BJ (cell line): ENCODE results near the gene ZNF630. TPM values are rescaled to one million over a fixed set of nuclear protein-coding genes. Genes with fewer than 3 reads are reported as not detected.
"Not testable (repeated sequence)": the region's sequence is repeated elsewhere in the genome, so short reads cannot be mapped to it uniquely, and the experiment has no call there.

Source experiments
- CTCF ChIA-PET: fragments of 350-600 bp; formaldehyde crosslinking; extraction: SDS; loops from one replicate; lab custom pipeline; 2021; ENCODE audit warnings: antibody characterized with exemption, inconsistent platforms; lab: Yijun Ruan, JAX
- POLR2A ChIA-PET: fragments of 300-600 bp; sonication (Branson Sonifier 250); formaldehyde crosslinking; extraction: SDS; loops from one replicate; lab custom pipeline; 2021; ENCODE audit warnings: antibody characterized with exemption; lab: Charles Lee
- DNase-seq: peaks from one replicate; pipeline ENCODE4 v3.0.0-alpha.2; 2011; ENCODE audit warnings: low read depth
- H3K27me3 ChIP-seq: 2 replicates; pipeline ENCODE4 v1.6.0; 2011; ENCODE audit warnings: low read length; ENCODE audit not compliant: control insufficient read depth, insufficient read depth
- H3K36me3 ChIP-seq: 2 replicates; pipeline ENCODE4 v1.5.1; 2011; ENCODE audit warnings: low read length; ENCODE audit not compliant: control insufficient read depth, insufficient read depth
- H3K4me3 ChIP-seq: 2 replicates; pipeline ENCODE4 v1.5.1; 2011; ENCODE audit warnings: low read depth, mild to moderate bottlenecking, control low read depth, low read length
- CTCF ChIP-seq: IDR thresholded peaks from 2 replicates; pipeline ENCODE4 v1.5.1; 2011; ENCODE audit warnings: low read depth, mild to moderate bottlenecking, control low read depth, inconsistent platforms, low read length, moderate library complexity; ENCODE audit not compliant: insufficient read depth
- polyA plus RNA-seq: library from polyadenylated mRNA; depleted of rRNA; stranded (reverse); fragments of >200 nt; gene quantifications from 2 replicates; pipeline ENCODE4 v1.2.3, GENCODE V29; 2011; rRNA removed

Gene ZNF630
- polyA plus RNA-seq, 1 experiment: 0.90 TPM

- Histone ChIP-seq H3K4me3 (no peak overlapping the region), H3K27me3 (no peaks in the 10 kb centered on the region), H3K36me3 (no peaks in the 10 kb centered on the region)
- POLR2A ChIA-PET: no interaction called here
- TF ChIP-seq CTCF: no peak
- CTCF ChIA-PET: no interaction called here
- DNase-seq: no peak
Observed at GRCh38 chrX:48022100-48022499, 49.3 kb downstream of the ZNF630 start.

- peak overlapping the region; percentile 65 for H3K4me3 ChIP-seq
- no peaks in the 10 kb centered on the region for H3K36me3 ChIP-seq
- CTCF ChIA-PET: interaction anchor here (1.0 kb wide), 1 partner anchor 167 kb away, joined by 3 read pairs; no protein-coding TSS in a partner anchor
- POLR2A ChIA-PET: no interaction called here
- TF ChIP-seq CTCF: no peak
- no peaks in the 10 kb centered on the region for H3K27me3 ChIP-seq
- DNase-seq: peak; percentile 26
Observed at GRCh38 chrX:48021026-48021900, 50.2 kb downstream of the ZNF630 start.

GRCh38 chrX:48020472-48020871 lies 51.0 kb downstream of the ZNF630 start:
- CTCF ChIA-PET: interaction anchor here (1.0 kb wide), 1 partner anchor 166 kb away, joined by 3 read pairs; no protein-coding TSS in a partner anchor
- POLR2A ChIA-PET, DNase-seq, H3K4me3 ChIP-seq, H3K27me3 ChIP-seq, H3K36me3 ChIP-seq: not testable (repeated sequence)

- H3K4me3 ChIP-seq, POLR2A ChIA-PET, H3K36me3 ChIP-seq, CTCF ChIA-PET, DNase-seq, H3K27me3 ChIP-seq: not testable (repeated sequence)
Observed at GRCh38 chrX:48019892-48020291, 51.5 kb downstream of the ZNF630 start.

GRCh38 chrX:48016583-48017310 lies 54.7 kb downstream of the ZNF630 start:
- POLR2A ChIA-PET, H3K27me3 ChIP-seq, CTCF ChIA-PET, DNase-seq, H3K36me3 ChIP-seq, H3K4me3 ChIP-seq: not testable (repeated sequence)

GRCh38 chrX:48009445-48009960 lies 61.9 kb downstream of the ZNF630 start:
- CTCF ChIA-PET, H3K36me3 ChIP-seq, H3K4me3 ChIP-seq, DNase-seq, POLR2A ChIA-PET, H3K27me3 ChIP-seq: not testable (repeated sequence)

Other genes starting within 250 kb of the ZNF630 start
- gene ZNF81, start 234.7 kb downstream of the ZNF630 start, polyA plus RNA-seq: 2.6 and 3.9 TPM in 2 replicates
- 1.4 and 2.2 TPM in 2 replicates for gene ZNF182, start 67.7 kb downstream of the ZNF630 start, polyA plus RNA-seq
- not detected in 2 replicates for gene SPACA5, start 64.7 kb downstream of the ZNF630 start, polyA plus RNA-seq
- not detected in 2 replicates for gene SPACA5B, start 59.0 kb upstream of the ZNF630 start, polyA plus RNA-seq
- not detected in 2 replicates for gene SSX5, start 125.2 kb upstream of the ZNF630 start, polyA plus RNA-seq
- gene SSX1, start 183.8 kb upstream of the ZNF630 start, polyA plus RNA-seq: not detected in 2 replicates